ENCODE data around the gene CCR3.

CCR3 gene

DNA sequence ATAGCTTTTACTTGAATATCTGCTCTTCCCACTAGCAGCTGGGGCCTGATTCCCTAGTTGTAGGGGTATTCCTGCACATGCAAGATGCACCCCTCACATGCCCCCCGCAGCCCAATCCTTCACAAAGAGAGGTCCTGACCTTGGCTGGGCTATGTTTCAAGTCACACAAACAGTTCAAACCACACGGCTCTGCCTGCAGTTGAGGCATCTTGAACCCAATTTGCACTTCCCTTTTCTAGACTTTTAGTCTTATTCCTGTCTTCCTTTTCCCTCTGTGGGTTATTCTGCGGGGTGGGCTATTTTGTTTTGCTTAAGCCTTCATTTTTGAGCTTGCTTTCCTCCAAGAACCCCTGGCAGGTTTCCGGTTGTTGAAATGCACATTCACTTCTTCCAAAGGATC lies 20.9 kb upstream of the CCR3 start:
- TF ChIP-seq CEBPB (IDR thresholded peaks at IDR 0.05) (no peak), FOXM1 (IDR thresholded peaks at IDR 0.05; ENCODE audit: borderline replicate concordance, low read depth) (no peak), REST (IDR thresholded peaks at IDR 0.05; ENCODE audit: low read depth) (no peak), TCF12 (IDR thresholded peaks at IDR 0.05; ENCODE audit: low read depth) (no peak), YY1 (IDR thresholded peaks at IDR 0.05; ENCODE audit: low read depth) (no peak), ZBTB7A (IDR thresholded peaks at IDR 0.05; ENCODE audit: low read depth) (no peak), CREB1 (IDR thresholded peaks at IDR 0.05; ENCODE audit: low read depth) (no peak)
- TF ChIP-seq, protein P1, sequence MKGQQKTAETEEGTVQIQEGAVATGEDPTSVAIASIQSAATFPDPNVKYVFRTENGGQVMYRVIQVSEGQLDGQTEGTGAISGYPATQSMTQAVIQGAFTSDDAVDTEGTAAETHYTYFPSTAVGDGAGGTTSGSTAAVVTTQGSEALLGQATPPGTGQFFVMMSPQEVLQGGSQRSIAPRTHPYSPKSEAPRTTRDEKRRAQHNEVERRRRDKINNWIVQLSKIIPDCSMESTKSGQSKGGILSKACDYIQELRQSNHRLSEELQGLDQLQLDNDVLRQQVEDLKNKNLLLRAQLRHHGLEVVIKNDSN (IDR thresholded peaks at IDR 0.05): no peak

- TF ChIP-seq YY1 (IDR thresholded peaks at IDR 0.05; ENCODE audit: low read depth): no peak
- no peak for TF ChIP-seq TAF1 (IDR thresholded peaks at IDR 0.05; ENCODE audit: low read depth)
- no peak for TF ChIP-seq NFIC (IDR thresholded peaks at IDR 0.05)
- TF ChIP-seq, protein P1 (IDR thresholded peaks at IDR 0.05): no peak
- TF ChIP-seq TEAD4 (IDR thresholded peaks at IDR 0.05): no peak
- no peak for TF ChIP-seq ZBTB7A (IDR thresholded peaks at IDR 0.05; ENCODE audit: low read depth)
- TF ChIP-seq EP300 (IDR thresholded peaks at IDR 0.05; ENCODE audit: borderline replicate concordance): no peak
- no peak for TF ChIP-seq TCF12 (IDR thresholded peaks at IDR 0.05; ENCODE audit: low read depth)
- TF ChIP-seq, protein P2, sequence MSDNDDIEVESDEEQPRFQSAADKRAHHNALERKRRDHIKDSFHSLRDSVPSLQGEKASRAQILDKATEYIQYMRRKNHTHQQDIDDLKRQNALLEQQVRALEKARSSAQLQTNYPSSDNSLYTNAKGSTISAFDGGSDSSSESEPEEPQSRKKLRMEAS (IDR thresholded peaks at IDR 0.05): no peak
- no peak for TF ChIP-seq RAD21 (IDR thresholded peaks at IDR 0.05; ENCODE audit: low read depth)
- TF ChIP-seq REST (IDR thresholded peaks at IDR 0.05; ENCODE audit: low read depth): no peak
- no peak for TF ChIP-seq CREB1 (IDR thresholded peaks at IDR 0.05; ENCODE audit: low read depth)
- no peak for TF ChIP-seq FOXM1 (IDR thresholded peaks at IDR 0.05; ENCODE audit: borderline replicate concordance, low read depth)
- no peak for TF ChIP-seq EGR1 (IDR thresholded peaks at IDR 0.05)
- TF ChIP-seq CEBPB (IDR thresholded peaks at IDR 0.05): no peak
Observed at GRCh38 chr3:46221938-46222337, 20.3 kb upstream of the CCR3 start.

DNA sequence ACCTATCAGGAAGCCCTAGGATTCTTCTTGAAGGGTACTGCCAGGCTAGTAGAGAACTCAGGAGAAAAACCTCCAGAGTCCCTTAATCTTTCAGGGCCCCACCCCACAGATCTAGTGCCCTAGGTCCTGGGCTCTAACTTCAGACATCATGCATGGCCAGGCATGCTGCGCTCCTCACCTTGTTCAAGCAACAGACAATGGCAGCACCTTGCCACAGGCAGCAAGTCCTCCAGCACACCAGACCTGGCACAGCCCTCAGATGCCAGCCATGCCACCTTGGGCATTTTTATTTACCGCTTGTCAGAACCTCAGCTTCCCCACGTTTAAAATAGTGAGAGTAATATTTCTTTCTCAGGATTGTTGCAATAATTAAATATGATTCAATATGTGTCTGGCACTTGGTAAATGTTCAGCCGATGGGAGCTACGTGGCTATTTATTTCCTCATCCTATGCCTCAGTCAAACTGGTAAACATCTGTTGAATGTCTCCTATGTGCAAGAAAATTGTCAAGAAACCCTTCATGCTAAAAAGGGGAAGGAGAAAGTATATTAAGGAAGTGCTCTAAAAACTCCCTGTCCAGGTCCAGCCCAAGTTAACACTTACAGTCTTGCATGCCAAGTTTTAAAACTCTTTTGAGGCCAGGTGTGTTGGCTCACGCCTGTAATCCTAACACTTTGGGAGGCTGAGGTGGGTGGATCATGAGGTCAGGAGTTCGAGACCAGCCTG lies 19.7 kb upstream of the CCR3 start:
- TF ChIP-seq TCF12 (IDR thresholded peaks at IDR 0.05; ENCODE audit: low read depth): no peak
- TF ChIP-seq ZBTB7A (IDR thresholded peaks at IDR 0.05; ENCODE audit: low read depth): no peak
- no peak for TF ChIP-seq REST (IDR thresholded peaks at IDR 0.05; ENCODE audit: low read depth)
- TF ChIP-seq YY1 (IDR thresholded peaks at IDR 0.05; ENCODE audit: low read depth): no peak
- TF ChIP-seq CREB1 (IDR thresholded peaks at IDR 0.05; ENCODE audit: low read depth): no peak

- peak; percentile 6; the same call in 1 of the 2 replicates for TF ChIP-seq RAD21 (IDR thresholded peaks at IDR 0.05; ENCODE audit: low read depth)
- TF ChIP-seq, protein P2 (IDR thresholded peaks at IDR 0.05): no peak
Observed at GRCh38 chr3:46228260-46229242, 13.7 kb upstream of the CCR3 start.

All from Ishikawa (cell line).